Left renal pelvis (tissue), 4 donors: Measurements from ENCODE around the gene RREB1. TPM values are rescaled to one million over a fixed set of nuclear protein-coding genes. Genes with fewer than 3 reads are reported as not detected.

Source experiments
- DNase-seq, 4 donors: peaks; one replicate each; pipeline ENCODE4 v3.0.0-alpha.2; 2013; ENCODE audit warnings: low read depth in 4 of 4, low spot score in 3 of 4
- polyA plus RNA-seq, 4 donors: library from polyadenylated mRNA; unstranded; fragments of 120-200 nt; gene quantifications; one replicate each; pipeline ENCODE4 v1.2.1, GENCODE V29; 2013; ENCODE audit not compliant: insufficient read length in 4 of 4

RREB1 gene
- polyA plus RNA-seq, result 10 to 100 TPM; 12.6 to 24.9 (median 21.6) TPM

- DNase-seq, result peak in 1 of 4 donors; percentile 46
These were observed at the start of gene RREB1 for GRCh38 chr6:7107578-7108195. Gene RREB1, plus strand, starts transcription at chr6:7107961. Its CDS starts 73,951 bp downstream, at chr6:7181912.

- no peak for DNase-seq
These were observed 49.4 kb upstream of the RREB1 start for GRCh38 chr6:7058250-7058923.

- DNase-seq, result no peak
These were observed 46.8 kb upstream of the RREB1 start for GRCh38 chr6:7060769-7061516.

- DNase-seq, result no peak
These were observed 45.2 kb upstream of the RREB1 start for GRCh38 chr6:7062451-7063162.

GRCh38 chr6:7067305-7067704 lies 40.5 kb upstream of the RREB1 start:
- no peak for DNase-seq

- no peak for DNase-seq
These were observed 36.4 kb upstream of the RREB1 start for GRCh38 chr6:7071405-7071804.

- no peak for DNase-seq
These were observed 34.5 kb upstream of the RREB1 start for GRCh38 chr6:7073082-7073820.

GRCh38 chr6:7073821-7074525 lies 33.8 kb upstream of the RREB1 start:
- no peak for DNase-seq

- no peak for DNase-seq
These were observed 32.9 kb upstream of the RREB1 start for GRCh38 chr6:7074870-7075269.

- DNase-seq, result no peak
These were observed 32.3 kb upstream of the RREB1 start for GRCh38 chr6:7075341-7076000.

- no peak for DNase-seq
These were observed 29.9 kb upstream of the RREB1 start for GRCh38 chr6:7077856-7078255.

GRCh38 chr6:7078856-7079255 lies 28.9 kb upstream of the RREB1 start:
- DNase-seq, result no peak

GRCh38 chr6:7080311-7080710 lies 27.4 kb upstream of the RREB1 start:
- no peak for DNase-seq

- no peak for DNase-seq
These were observed 21.9 kb upstream of the RREB1 start for GRCh38 chr6:7085911-7086310.

- no peak for DNase-seq
These were observed 21.3 kb upstream of the RREB1 start for GRCh38 chr6:7086488-7086887.

- no peak for DNase-seq
These were observed 20.7 kb upstream of the RREB1 start for GRCh38 chr6:7087066-7087465.

GRCh38 chr6:7087491-7087979 lies 20.2 kb upstream of the RREB1 start:
- no peak for DNase-seq

GRCh38 chr6:7088076-7088742 lies 19.6 kb upstream of the RREB1 start:
- no peak for DNase-seq

GRCh38 chr6:7098993-7099392 lies 8.8 kb upstream of the RREB1 start:
- DNase-seq, result no peak
